ENCODE results near the gene KCNT2.

DNA sequence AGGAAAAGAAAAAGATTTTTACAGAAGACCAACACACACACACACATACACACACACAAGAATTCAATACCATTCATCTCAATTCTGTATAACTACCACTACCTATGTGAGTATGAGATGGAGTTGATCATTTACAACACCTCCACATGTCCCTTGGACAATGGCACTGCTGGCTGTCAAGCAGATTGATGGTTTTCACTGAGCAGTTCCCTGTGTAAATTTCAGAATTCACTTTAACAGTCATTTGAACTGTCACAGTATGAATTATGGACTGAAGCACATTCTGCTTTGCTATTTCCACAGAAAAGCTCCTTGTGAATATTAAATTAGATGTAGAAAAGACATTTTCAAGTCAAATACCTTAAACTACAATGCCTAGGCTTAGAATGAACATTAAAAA is 14.3 kb downstream of the KCNT2 start:
- TF ChIP-seq CTCF (conservative IDR thresholded peaks at IDR 0.05; ENCODE audit: low read length) (no peak), EZH2phosphoT487 (IDR thresholded peaks at IDR 0.05; ENCODE audit: borderline replicate concordance, low read depth, low read length) (no peak)
